ENCODE results near the gene PRSS56.
"Not testable (repeated sequence)": the region's sequence is repeated elsewhere in the genome, so short reads cannot be mapped to it uniquely, and the experiment has no call there.

Gene PRSS56

GRCh38 chr2:232525791-232526371 is 5.7 kb downstream of the PRSS56 start, which contains the start of gene CHRND:
CHRND (plus strand) TSS chr2:232526160; CDS start chr2:232526216, 56 bp downstream.
- no peak for DNase-seq (ENCODE audit: low spot score)

- DNase-seq (ENCODE audit: low spot score): no peak
These were observed 6.3 kb downstream of the PRSS56 start for GRCh38 chr2:232526372-232526941.

- DNase-seq (ENCODE audit: low spot score): no peak
These were observed 7.8 kb downstream of the PRSS56 start for GRCh38 chr2:232527905-232528470.

DNA sequence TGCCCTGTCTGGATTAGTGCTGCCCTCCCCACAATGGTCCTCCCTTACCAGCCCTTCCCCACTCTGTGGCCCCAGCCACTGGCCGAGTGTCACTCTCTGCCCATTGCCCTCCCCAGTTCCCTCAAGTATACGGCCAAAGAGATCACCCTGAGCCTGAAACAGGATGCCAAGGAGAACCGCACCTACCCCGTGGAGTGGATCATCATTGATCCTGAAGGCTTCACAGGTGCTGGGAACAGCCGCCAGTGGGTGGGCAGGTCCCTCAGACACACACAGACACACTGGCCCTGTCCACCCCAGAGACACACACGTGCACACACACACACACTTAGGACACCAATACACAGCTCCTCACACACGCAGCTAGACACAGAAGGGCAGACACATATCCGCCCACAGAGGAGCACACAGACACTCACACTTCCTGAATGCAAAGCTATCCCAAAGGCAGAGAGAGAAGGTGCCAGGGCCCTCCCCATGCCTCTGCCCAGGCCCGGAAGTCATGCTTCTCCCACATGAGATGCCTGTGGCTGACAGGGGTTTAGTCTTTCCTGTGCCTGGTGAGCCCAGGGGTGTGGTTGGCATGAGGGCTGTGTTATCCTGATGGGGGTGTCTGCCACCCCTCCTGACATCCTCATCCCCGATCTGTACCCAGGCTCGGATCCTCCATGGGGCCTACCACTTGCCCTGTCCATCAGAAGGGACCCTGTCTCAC is 8.7 kb downstream of the PRSS56 start:
- no peak for DNase-seq (ENCODE audit: low spot score)

DNA sequence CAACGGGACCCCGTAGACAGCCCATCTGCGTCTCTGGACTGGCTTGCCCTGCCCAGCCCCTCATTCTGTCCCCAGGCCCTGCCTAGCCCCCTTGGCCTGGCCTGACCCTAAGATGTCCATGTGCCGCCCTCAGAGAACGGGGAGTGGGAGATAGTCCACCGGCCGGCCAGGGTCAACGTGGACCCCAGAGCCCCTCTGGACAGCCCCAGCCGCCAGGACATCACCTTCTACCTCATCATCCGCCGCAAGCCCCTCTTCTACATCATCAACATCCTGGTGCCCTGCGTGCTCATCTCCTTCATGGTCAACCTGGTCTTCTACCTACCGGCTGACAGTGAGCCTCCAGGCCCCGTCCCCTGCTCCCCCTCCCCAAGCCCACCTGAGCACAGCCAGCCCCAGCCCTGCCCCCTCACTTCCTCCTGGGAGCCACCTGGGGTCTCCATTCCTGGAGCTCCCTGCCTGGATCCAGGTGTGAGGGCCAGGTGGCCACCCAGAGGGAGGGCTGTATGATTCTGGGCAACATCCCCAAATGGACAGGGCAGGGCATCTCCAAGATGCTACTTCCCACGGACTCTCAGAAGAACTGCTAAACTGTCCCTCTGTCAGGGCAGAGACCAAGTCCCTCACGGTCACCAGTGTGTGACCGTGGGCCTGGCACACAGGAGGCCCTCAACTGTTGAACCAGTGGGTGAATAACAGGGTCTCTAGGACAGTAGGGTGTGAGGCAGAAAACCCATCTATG is 9.8 kb downstream of the PRSS56 start:
- DNase-seq (ENCODE audit: low spot score): no peak

DNA sequence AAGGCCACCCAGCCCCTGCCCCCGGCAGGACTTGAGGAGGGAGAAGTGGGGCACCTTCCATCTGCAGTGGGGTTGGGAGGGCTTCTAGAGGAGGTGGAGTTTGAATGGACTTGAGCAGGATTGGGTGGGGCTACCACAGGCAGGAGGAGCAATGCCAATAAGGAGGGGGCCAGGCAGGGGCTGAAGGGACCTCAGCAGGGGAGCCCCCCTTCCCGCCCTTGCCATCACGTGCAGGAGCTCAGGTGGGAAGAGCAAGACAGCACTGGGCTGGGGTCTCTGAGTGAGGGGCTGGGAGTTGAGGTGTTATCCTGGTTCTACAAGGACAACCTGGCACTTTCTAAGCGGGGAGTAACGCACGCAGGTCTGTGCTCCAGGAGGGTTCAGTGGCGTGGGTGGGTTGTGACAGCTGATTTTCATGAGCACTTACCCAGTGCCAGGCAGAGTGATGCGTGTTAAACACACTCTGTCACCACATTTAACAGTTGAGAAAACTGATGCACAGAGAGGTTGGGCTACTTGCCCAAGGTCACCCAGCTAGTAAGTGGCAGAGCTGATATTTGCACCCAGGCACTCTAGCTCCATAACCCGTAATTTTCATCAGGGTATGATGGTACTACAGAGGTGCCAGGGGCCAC is 10.6 kb downstream of the PRSS56 start:
- no peak for DNase-seq (ENCODE audit: low spot score)

DNA sequence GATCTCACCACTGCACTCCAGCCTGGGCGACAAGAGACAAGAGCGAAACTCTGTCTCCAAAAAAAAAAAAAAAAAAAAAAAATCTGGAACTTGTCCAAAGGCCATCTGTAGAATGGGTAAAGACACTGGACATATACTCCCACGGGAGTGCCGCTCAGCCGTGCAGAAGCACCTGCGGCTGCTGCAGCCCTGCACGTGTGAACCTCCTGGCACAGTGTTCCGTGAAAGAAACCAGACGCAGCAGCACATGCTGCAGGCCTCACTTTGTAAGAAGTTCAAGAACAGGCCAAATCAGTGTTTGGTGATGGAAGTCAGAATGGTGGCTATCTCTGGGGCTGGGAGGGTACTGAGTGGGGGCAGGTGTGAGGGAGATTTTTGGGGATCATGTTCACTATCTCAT is 12.2 kb downstream of the PRSS56 start:
- no peak for DNase-seq (ENCODE audit: low spot score)

DNA sequence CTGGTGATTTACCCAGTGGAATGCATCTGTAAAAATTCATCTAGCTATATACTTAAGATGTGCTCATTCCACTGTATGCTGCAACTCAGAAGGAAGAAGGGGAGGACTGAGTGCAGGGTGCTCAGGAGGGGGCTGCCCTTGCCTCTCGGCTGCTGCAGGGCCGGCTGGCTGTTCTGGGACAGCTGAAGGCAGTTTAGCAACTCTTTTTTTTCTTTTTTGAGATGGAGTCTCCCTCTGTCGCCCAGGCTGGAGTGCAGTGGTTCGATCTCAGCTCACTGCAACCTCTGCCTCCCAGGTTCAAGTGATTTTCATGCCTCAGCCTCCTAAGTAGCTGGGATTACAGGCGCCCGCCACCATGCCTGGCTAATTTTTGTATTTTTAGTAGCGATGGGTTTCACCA is 12.6 kb downstream of the PRSS56 start:
- DNase-seq (ENCODE audit: low spot score): not testable (repeated sequence)

DNA sequence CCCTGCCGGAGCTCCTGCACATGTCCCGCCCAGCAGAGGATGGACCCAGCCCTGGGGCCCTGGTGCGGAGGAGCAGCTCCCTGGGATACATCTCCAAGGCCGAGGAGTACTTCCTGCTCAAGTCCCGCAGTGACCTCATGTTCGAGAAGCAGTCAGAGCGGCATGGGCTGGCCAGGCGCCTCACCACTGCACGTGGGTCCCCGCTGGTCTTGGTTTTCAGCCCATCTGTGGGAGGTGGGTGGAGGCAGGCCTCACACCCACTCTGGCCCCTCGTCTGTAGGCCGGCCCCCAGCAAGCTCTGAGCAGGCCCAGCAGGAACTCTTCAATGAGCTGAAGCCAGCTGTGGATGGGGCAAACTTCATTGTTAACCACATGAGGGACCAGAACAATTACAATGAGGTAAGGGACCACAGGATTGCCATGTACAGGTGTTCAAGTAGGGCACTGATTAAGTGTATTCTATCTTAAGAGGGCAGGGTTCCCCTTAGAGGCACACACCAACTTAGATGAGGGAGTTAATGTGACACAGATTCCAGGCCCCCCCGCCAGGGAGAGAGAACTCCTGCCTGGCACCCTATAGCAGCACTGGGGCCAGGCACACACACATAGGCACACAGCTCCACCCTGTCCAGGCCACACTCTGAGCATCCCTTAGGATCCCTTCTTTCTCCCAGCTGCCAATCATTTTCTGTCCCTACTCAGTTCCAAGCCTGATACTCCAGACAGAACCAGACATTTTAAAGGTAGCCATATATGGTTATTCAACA is 13.9 kb downstream of the PRSS56 start:
- no peak for DNase-seq (ENCODE audit: low spot score)

DNA sequence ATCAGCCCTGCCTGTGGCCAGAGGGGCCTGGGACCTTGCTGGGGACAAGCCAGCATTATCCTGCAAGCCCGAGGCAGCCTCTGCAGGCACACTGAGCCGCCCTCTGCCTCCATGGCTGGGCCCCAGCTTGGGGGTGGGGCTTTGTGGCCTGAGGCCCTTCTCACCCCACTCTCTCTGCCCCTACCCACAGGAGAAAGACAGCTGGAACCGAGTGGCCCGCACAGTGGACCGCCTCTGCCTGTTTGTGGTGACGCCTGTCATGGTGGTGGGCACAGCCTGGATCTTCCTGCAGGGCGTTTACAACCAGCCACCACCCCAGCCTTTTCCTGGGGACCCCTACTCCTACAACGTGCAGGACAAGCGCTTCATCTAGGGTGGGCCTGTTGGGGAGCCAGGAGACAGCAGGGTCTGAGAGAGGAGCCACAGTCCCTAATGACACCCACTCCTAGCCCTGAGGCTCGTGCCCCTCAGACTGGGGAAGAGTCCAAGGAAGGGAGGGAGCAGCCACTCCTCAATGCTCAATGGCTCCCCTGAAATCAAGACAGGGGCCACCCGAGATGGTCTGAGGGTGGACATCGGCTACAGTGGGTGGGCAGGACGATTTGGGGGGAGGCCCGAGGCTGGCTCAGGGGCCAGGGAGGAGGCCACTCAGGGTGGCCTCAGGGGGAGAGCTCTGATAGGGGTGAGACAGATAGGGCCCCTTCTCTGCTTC is 14.9 kb downstream of the PRSS56 start:
- no peak for DNase-seq (ENCODE audit: low spot score)

- DNase-seq (ENCODE audit: low spot score): no peak
These were observed 15.8 kb downstream of the PRSS56 start for GRCh38 chr2:232535761-232536530.

- no peak for DNase-seq (ENCODE audit: low spot score)
These were observed 16.9 kb downstream of the PRSS56 start for GRCh38 chr2:232537079-232537478.

- DNase-seq (ENCODE audit: low spot score): no peak
These were observed 17.3 kb downstream of the PRSS56 start for GRCh38 chr2:232537499-232537898.

DNA sequence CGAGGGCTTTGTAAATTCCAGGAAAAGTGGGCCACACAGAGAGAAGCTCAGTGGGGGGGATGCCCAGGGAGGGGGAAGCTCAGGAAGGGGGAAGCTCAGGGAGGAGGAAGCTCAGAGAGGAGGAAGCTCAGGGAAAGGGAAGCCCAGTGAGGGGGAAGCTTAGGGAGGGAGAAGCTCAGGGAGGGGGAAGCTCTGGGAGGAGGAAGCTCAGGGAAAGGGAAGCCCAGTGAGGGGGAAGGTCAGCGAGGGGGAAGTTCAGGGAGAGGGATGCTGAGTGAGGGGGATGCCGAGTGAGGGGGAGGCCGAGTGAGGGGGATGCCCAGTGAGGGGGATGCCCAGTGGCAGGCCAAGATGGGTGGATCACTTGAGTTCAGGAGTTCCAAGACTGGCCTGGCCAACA is 18.5 kb downstream of the PRSS56 start:
- no peak for DNase-seq (ENCODE audit: low spot score)

- DNase-seq (ENCODE audit: low spot score): no peak
These were observed 19.4 kb downstream of the PRSS56 start, which contains the start of gene CHRNG for GRCh38 chr2:232539298-232540231. CHRNG (plus strand) TSS chr2:232539692; CDS start chr2:232539748, 56 bp downstream.

DNA sequence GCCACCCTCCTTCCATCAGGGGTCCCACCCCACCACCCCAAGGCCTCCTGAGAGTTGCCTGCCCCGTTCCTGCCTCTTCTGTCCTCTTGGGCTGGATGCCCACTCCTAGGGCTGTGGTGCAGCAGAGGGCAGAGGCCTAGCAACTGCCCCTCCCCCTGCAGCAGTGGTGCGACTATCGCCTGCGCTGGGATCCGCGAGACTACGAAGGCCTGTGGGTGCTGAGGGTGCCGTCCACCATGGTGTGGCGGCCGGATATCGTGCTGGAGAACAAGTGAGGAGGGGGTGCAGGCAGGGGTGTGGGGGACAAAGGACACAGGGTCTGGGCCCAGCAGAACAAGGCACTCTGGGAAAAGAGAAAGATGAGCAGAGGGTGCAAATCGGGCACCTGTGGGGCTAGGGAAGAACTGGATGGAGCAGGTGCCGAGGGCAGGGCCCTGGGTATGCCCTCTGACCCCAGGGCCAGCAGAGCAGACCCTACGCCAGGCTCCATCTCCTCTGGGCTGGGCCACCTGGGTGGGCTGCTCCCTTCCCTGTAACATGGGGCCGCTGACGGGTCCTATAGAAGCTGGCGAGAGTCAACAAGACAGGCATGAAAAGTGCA is 20.4 kb downstream of the PRSS56 start:
- no peak for DNase-seq (ENCODE audit: low spot score)

DNA sequence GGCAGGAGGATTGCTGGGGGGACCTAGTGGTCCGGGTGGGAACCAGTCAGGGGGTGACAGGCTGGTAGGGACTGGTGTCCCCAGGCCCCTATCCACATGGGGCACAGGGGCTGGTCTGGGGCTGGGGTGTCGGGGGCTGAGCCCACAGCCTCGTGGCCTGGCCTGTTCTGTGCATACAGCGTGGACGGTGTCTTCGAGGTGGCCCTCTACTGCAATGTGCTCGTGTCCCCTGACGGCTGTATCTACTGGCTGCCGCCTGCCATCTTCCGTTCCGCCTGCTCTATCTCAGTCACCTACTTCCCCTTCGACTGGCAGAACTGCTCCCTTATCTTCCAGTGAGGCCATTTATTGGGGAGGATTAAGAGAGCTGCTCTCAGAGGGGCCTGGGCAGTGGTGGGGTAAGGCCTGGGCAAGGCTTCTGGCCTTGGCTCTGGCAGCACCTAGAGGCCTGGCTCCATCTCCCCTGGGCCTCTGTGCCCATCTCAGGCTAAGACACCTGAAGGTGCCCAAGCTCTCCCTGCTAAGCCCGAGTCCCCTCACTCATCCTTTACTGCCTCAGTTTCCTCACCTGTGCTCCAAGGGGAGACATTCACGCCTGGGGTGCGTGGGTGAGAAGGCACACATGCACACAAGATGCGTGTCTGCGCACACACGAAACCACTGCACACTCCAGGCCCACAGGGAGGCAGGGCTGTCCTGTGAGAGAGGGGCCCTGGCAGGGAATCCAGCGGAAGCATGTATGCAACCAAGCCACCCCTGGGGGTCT is 21.2 kb downstream of the PRSS56 start:
- DNase-seq (ENCODE audit: low spot score): no peak
